ENCODE measurements around the gene NOS2.

DNA sequence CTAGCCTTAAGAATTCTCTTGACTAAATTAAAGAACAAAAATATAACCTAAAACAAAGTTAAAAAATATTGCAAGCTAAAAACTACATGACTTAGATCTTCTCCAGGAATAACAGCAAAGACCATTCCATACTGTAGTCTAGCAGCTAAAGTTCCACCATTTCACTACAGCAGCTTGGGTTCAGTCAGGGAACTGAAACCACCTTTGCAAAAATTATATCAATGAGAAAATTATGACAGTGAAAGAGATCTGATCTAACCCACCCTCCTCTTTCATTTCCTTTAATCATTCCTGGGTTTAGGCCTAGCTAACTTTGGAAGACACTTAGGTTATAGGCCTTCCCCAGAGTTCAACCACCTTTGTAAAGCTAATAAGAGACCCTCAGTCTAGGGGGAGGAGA is 36.3 kb upstream of the NOS2 start:
- TF ChIP-seq, protein P1, sequence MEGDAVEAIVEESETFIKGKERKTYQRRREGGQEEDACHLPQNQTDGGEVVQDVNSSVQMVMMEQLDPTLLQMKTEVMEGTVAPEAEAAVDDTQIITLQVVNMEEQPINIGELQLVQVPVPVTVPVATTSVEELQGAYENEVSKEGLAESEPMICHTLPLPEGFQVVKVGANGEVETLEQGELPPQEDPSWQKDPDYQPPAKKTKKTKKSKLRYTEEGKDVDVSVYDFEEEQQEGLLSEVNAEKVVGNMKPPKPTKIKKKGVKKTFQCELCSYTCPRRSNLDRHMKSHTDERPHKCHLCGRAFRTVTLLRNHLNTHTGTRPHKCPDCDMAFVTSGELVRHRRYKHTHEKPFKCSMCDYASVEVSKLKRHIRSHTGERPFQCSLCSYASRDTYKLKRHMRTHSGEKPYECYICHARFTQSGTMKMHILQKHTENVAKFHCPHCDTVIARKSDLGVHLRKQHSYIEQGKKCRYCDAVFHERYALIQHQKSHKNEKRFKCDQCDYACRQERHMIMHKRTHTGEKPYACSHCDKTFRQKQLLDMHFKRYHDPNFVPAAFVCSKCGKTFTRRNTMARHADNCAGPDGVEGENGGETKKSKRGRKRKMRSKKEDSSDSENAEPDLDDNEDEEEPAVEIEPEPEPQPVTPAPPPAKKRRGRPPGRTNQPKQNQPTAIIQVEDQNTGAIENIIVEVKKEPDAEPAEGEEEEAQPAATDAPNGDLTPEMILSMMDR (IDR thresholded peaks at IDR 0.05): no peak
- TF ChIP-seq POLR2AphosphoS5 (IDR thresholded peaks at IDR 0.05) (no peak), POLR2A (IDR thresholded peaks at IDR 0.05) (no peak)

Data from gastroesophageal sphincter (tissue), 3 donors.